Activated naive CD8-positive, alpha-beta T cell treated with anti-CD3 and anti-CD28 coated beads, Interleukin-2, amount 10 ng/mL, durations not matched to agents 7 days and 5 days (primary cell): ENCODE data around the gene LDLRAD3. TPM values are rescaled to one million over a fixed set of nuclear protein-coding genes. Genes with fewer than 3 reads are reported as not detected.

ENCODE experiments used
- ATAC-seq: fragments of 150-1000 bp; cut with Tn5 transposase; one replicate; pipeline ENCODE4 v1.10.0; 2021; ENCODE audit warnings: low read depth, moderate library complexity
- POLR2A ChIA-PET: fragments of 350-600 bp; sonication (Branson Sonifier 250); formaldehyde crosslinking; loops from one replicate; lab custom pipeline; 2021; ENCODE audit warnings: antibody characterized with exemption; lab: Charles Lee
- DNase-seq: peaks from one replicate; pipeline ENCODE4 v3.0.0; 2021
- H3K27ac Mint-ChIP-seq: one replicate; pipeline ENCODE4 v1.8.0; 2022; ENCODE audit warnings: mild to moderate bottlenecking, mixed read lengths
- H3K27me3 Mint-ChIP-seq: one replicate; pipeline ENCODE4 v1.8.0; 2022; ENCODE audit warnings: mild to moderate bottlenecking, moderate library complexity, mixed read lengths
- H3K36me3 Mint-ChIP-seq: one replicate; pipeline ENCODE4 v1.8.0; 2021; ENCODE audit warnings: mild to moderate bottlenecking, mixed read lengths
- H3K4me1 Mint-ChIP-seq: one replicate; pipeline ENCODE4 v1.8.0; 2021; ENCODE audit warnings: mixed read lengths
- H3K4me3 Mint-ChIP-seq: one replicate; pipeline ENCODE4 v1.8.0; 2022; ENCODE audit warnings: mild to moderate bottlenecking, moderate library complexity, mixed read lengths
- H3K9me3 Mint-ChIP-seq: one replicate; pipeline ENCODE4 v1.8.0; 2021; ENCODE audit warnings: mixed read lengths
- total RNA-seq, 2 experiments: library from RNA; stranded (reverse); gene quantifications; one replicate each; pipeline ENCODE4 v1.2.3, GENCODE V29; 2021

Gene LDLRAD3
- total RNA-seq, 2 experiments from 2014 or later, result 0.09 TPM; not detected in 1

DNA sequence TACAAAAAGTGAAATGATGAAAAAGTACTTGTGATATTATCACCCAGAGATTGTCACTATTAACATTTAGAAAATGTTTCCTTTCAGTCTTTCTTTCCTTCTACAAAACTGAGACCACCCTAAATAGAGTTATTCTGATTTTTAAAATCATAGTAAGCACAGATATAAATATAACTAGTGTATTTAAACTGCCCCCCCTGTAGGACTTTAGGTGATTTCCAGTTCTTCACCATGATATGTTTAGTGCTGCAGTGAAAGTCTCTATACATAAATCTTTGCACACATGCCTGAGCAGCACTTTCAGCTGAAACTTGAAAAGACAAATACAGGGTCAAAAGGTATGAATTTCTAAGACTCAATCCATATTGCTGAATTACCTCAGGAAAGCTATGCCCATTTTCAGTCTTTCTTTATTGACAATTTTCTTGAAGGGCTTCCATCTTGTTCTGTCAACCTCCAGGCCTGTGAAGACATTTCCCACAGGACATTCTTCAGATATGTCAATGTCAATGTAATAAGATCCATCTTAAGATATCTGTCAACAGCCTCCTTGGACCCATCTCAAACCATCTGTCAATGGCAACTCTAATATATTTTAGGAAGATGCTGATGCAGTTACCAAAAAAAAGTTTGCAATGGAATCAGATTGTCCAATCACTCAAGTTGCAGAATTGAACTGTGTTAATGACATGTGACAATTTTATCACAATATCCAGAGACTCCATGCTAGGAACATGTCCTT, 30.8 kb upstream of the LDLRAD3 start:
- peaks cover 6% of the 10 kb centered on the region for H3K27me3 Mint-ChIP-seq

DNA sequence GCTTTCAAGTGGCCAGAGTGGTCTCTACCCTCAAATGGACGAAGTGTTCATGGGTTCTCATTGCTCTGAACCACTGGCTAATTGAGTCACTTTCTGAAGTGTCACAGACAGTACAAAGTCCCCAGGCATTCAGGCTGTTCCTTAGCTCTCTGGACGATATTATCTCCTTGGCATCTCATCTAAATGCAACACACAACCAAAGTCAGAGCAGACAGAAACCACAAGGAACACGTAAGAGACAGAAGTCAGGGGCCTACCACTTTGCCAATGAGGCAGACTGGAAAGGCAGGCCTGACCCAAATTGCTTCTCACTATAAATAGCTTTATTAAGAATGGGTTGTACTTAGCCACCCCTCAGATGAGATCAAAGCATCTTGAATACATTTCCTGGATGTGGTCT, 29.0 kb upstream of the LDLRAD3 start:
- ATAC-seq (no peak), DNase-seq (no peak)
- no peaks in the 10 kb centered on the region for H3K9me3 Mint-ChIP-seq
- no peak overlapping the region for H3K4me3 Mint-ChIP-seq
- H3K27me3 Mint-ChIP-seq, result peaks cover 6% of the 10 kb centered on the region
- H3K36me3 Mint-ChIP-seq, result no peaks in the 10 kb centered on the region
- no peaks in the 10 kb centered on the region for H3K4me1 Mint-ChIP-seq
- POLR2A ChIA-PET, result no interaction called here
- no peak overlapping the region for H3K27ac Mint-ChIP-seq

More for the DNA sequence above, 30.8 kb upstream of the LDLRAD3 start:
- DNase-seq (no peak), ATAC-seq (no peak)
- no peaks in the 10 kb centered on the region for H3K9me3 Mint-ChIP-seq
- H3K4me1 Mint-ChIP-seq, result no peaks in the 10 kb centered on the region
- no peaks in the 10 kb centered on the region for H3K36me3 Mint-ChIP-seq
- H3K27ac Mint-ChIP-seq, result no peak overlapping the region
- no peak overlapping the region for H3K4me3 Mint-ChIP-seq
- POLR2A ChIA-PET, result no interaction called here

DNA sequence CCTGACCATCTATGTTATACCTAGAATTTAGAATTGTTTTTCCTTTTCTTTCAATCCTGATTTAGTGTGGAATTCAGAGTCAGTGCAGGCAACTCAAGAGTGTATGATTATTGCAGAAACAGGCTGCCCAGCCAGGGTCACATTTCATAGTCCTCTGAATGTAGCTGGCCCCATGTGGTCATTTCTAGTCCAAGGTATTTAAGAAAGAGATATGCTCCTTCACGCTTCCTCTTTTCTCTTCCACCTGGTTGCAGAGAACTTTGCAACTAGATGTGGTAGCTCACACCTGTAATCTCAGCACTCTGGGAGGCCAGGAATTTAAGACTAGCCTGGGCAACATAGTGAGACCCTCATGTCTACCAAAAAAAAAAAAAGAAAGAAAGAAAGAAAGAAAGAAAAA, 27.6 kb upstream of the LDLRAD3 start:
- Mint-ChIP-seq H3K4me3 (no peak overlapping the region), H3K27ac (no peak overlapping the region), H3K4me1 (no peaks in the 10 kb centered on the region), H3K9me3 (no peaks in the 10 kb centered on the region), H3K36me3 (no peaks in the 10 kb centered on the region), H3K27me3 (peaks cover 3% of the 10 kb centered on the region)
- DNase-seq (no peak), ATAC-seq (no peak)
- POLR2A ChIA-PET, result no interaction called here

DNA sequence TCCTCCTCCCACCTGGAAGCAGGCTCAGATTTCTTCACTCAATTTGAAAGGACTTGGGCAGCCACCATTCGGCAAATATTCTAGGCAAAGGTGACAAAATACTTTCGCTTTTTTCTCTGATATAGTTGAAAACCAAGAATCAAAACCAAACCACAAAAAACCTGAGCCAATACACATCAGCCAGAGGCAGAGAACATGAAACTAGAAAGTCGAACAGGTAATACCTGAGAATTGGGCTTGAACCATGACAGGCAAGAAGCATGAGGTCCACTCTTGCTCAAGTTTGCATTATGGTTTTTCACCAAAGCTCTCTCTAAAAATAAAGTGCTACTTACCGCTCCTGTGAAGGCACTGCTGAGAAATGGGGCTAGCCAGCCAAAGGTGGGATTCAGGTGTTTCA, 26.2 kb upstream of the LDLRAD3 start:
- no peaks in the 10 kb centered on the region for H3K9me3 Mint-ChIP-seq
- H3K4me1 Mint-ChIP-seq, result no peaks in the 10 kb centered on the region
- H3K4me3 Mint-ChIP-seq, result no peak overlapping the region
- no peak overlapping the region for H3K27ac Mint-ChIP-seq
- H3K27me3 Mint-ChIP-seq, result peaks cover 3% of the 10 kb centered on the region
- DNase-seq, result no peak
- H3K36me3 Mint-ChIP-seq, result no peaks in the 10 kb centered on the region
- POLR2A ChIA-PET, result no interaction called here
- ATAC-seq, result no peak

DNA sequence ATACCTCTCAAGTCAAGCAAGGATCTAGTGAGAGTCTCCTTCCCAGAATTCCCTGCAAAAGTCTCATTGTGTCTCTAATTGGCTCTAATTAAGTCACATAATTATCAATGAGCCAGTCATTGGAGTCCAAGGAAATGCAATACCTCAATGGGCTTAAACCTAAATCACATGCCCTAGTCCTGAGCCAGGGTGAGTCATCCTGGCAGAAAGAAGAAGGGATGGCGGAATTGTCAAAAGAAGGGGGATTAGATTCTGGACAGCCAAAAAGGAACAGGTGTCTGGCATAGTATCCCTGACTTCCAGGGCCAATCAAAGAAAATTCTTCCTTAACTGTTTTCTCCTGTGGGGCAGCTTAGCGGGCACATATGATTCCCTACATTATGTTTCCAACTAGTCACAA, 25.1 kb upstream of the LDLRAD3 start:
- Mint-ChIP-seq H3K27me3 (peaks cover 3% of the 10 kb centered on the region), H3K27ac (no peak overlapping the region), H3K4me3 (no peak overlapping the region), H3K9me3 (no peaks in the 10 kb centered on the region), H3K36me3 (no peaks in the 10 kb centered on the region), H3K4me1 (no peaks in the 10 kb centered on the region)
- ATAC-seq (no peak), DNase-seq (no peak)
- POLR2A ChIA-PET, result no interaction called here

DNA sequence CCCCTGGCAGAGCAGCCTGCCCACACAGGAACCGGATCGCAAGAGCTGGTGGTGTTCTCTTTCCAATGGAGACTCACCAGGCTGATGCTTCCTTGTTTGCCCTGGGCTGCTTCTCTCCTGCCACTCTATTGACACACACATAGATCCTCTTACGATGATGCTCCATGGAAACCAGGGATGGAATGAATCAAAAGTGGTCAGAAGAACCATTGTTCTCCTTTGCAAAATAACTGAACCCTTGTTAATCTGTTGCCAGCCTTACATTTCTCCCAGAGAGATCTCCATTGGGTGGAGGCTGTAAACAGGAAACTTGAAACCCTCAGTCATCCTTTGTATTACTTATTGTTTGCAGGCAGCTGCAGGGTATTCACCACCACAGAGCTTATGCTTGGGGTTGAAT, 24.6 kb upstream of the LDLRAD3 start:
- no peak for DNase-seq
- Mint-ChIP-seq H3K9me3 (no peaks in the 10 kb centered on the region), H3K4me3 (no peak overlapping the region), H3K4me1 (no peaks in the 10 kb centered on the region), H3K27me3 (peaks cover 3% of the 10 kb centered on the region), H3K27ac (no peak overlapping the region), H3K36me3 (no peaks in the 10 kb centered on the region)
- ATAC-seq, result no peak
- POLR2A ChIA-PET, result no interaction called here

DNA sequence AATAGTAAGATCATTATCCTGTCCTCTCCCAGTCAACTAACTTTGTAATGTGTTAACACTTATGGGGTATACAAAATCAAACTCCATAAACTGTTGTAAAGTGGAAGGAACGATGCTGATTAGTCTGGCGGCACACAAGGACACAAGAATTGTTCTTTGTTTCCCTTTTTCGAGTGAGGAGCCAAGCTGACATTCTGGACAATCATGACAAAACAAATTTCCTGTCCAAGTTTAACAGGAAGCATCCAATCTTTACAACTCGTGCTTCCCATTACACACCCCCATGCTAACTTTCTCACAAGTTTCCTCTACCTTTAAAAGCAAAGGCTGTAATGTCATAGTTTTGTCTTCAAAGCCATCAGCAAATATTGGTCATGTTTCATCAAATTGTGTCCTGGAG, 20.4 kb upstream of the LDLRAD3 start:
- Mint-ChIP-seq H3K27me3 (no peaks in the 10 kb centered on the region), H3K4me3 (no peak overlapping the region), H3K27ac (no peak overlapping the region), H3K4me1 (no peaks in the 10 kb centered on the region), H3K36me3 (no peaks in the 10 kb centered on the region), H3K9me3 (no peaks in the 10 kb centered on the region)
- DNase-seq (no peak), ATAC-seq (no peak)
- POLR2A ChIA-PET, result no interaction called here

DNA sequence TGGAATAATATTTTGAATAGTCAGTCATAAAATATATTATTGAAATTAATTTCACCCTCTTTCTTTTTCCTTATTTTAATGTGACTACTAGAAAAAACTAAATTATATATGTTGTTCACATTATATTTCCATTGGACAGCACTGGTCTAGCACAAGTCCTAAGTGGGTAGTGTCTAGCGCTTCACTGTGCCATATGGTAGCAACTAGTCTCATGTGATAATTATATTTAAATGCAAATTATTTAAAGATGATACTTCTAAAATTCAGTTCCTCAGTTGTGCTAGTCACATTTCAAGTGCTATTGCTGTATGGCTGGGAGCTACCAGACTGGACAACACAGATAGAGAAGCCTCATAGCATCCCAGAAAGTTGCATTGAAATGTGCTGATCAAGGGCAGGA, 19.1 kb upstream of the LDLRAD3 start:
- Mint-ChIP-seq H3K9me3 (no peaks in the 10 kb centered on the region), H3K4me3 (no peak overlapping the region), H3K27ac (no peak overlapping the region), H3K36me3 (no peaks in the 10 kb centered on the region), H3K27me3 (no peaks in the 10 kb centered on the region), H3K4me1 (no peaks in the 10 kb centered on the region)
- POLR2A ChIA-PET, result no interaction called here
- DNase-seq, result no peak
- ATAC-seq, result no peak

DNA sequence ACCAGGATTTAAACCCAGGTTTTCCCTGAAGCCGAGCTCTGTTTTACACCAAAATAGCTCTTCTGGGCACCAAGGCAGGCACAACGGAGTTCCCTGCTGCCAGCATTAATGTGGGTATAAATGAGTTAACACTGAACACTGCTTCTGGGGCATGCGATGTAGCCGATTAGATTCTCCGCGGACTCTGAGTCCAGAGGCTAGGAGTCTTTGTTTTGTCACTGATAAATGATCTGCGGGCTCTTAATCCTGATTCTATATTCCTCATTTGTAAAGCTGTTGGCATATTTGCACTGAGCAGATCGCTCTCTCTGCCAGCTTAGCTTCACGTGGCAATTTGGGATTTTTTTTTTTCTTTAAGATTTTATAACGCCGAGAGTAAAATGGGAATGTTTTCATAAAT, 16.8 kb upstream of the LDLRAD3 start:
- Mint-ChIP-seq H3K27me3 (peaks cover 3% of the 10 kb centered on the region), H3K4me1 (no peaks in the 10 kb centered on the region), H3K27ac (no peak overlapping the region), H3K4me3 (no peak overlapping the region), H3K9me3 (no peaks in the 10 kb centered on the region), H3K36me3 (no peaks in the 10 kb centered on the region)
- ATAC-seq (no peak), DNase-seq (no peak)
- POLR2A ChIA-PET, result no interaction called here

DNA sequence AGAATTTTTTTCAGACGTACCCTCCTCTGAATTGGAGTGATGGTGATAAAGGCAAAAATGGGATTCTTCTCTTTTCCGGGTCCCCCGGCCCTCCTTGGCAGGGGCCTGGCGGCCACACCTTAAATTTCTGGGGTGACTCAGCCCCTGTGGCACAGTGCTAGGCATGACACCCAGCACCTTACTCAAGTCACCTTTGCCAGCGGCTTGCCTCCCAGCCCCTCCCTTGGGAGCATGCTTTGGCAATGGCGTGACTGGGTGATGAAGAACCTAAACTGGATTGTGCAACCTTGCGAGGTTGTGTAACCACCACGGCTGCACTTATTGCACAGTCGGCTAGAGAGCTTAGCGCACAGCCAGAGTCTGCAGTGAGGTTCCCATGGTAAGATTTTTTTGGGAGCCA, 16.2 kb upstream of the LDLRAD3 start:
- no peaks in the 10 kb centered on the region for H3K9me3 Mint-ChIP-seq
- no peak for DNase-seq
- POLR2A ChIA-PET, result no interaction called here
- H3K4me3 Mint-ChIP-seq, result no peak overlapping the region
- H3K27ac Mint-ChIP-seq, result no peak overlapping the region
- H3K4me1 Mint-ChIP-seq, result no peaks in the 10 kb centered on the region
- no peak for ATAC-seq
- H3K36me3 Mint-ChIP-seq, result no peaks in the 10 kb centered on the region
- H3K27me3 Mint-ChIP-seq, result peaks cover 4% of the 10 kb centered on the region

DNA sequence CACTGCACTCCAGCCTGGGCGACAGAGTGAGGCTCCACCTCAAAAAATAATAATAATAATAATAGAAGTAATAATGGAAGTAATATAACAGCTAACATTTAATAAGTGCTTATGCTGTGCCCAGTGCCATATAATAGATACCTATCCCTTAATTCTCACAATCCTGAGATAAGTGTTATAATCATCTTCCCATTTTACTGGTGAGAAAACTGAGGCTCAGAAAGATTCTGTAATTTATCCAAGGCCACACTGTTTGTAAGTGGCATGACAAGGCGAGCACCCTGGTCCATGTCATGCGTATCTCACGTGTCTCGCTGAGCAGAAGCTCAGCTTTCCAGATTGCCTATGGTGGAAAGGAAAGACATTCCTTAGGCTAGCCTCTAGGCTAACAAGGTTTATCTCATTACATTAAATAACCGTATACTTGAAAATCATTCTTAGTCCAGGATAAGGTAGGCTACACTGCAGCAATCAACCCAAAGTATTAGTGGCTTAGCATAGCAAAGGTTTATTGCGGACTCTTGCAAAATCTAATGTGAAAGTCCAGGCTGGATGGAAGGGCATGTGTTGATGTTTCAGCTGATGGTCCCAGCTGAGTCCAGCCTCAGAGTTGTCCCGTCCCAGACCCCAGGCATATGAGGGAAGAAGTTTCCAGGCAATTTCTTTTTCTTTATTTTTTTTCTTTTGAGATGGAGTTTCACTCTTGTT, 15.0 kb upstream of the LDLRAD3 start:
- Mint-ChIP-seq H3K27ac (no peak overlapping the region), H3K36me3 (no peaks in the 10 kb centered on the region), H3K9me3 (no peaks in the 10 kb centered on the region), H3K4me3 (no peak overlapping the region), H3K27me3 (peaks cover 4% of the 10 kb centered on the region), H3K4me1 (no peaks in the 10 kb centered on the region)
- no peak for DNase-seq
- ATAC-seq, result no peak
- POLR2A ChIA-PET, result no interaction called here

DNA sequence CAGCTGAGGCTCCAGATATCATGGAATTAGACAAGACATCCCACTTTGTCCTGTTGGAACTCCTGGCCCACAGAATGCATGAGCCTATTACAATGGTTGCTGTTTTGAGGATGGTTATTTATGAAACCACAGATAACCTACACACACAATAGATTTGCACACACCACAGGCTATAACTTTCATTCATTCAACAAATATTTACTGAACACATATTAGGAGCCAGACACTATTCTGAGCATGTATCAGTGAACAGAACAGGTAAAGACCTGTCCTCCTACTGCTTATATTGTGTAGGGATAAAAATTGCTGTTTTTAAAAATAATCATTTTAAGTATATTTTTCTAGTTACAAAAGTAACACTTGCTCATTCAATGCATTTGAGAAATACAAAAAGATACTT, 13.4 kb upstream of the LDLRAD3 start:
- Mint-ChIP-seq H3K27me3 (peaks cover 6% of the 10 kb centered on the region), H3K9me3 (no peaks in the 10 kb centered on the region), H3K27ac (no peak overlapping the region), H3K4me3 (no peak overlapping the region), H3K36me3 (no peaks in the 10 kb centered on the region), H3K4me1 (no peaks in the 10 kb centered on the region)
- ATAC-seq (no peak), DNase-seq (no peak)
- POLR2A ChIA-PET, result no interaction called here

DNA sequence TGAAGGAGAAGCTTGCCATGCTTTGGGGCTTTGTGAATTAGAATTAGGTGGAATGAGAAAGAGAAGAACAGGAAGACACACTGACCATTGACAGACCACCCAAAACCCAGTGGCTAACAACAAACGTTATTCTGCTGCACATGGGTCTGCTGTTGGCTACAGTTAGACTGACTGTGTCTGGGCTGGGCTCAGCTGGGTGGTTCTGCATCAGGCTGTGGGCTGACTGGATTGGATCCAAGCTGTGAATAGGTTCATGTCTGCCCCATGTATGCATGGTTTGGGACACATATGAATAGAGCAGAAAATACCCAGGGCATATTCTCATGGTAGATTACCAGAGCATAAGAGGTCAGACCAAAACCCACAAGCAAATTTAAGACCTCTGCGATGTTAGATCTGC, 11.7 kb upstream of the LDLRAD3 start:
- ATAC-seq, result no peak
- Mint-ChIP-seq H3K36me3 (no peaks in the 10 kb centered on the region), H3K4me3 (no peak overlapping the region), H3K9me3 (no peaks in the 10 kb centered on the region), H3K27me3 (peaks cover 6% of the 10 kb centered on the region), H3K4me1 (no peaks in the 10 kb centered on the region), H3K27ac (no peak overlapping the region)
- no peak for DNase-seq
- POLR2A ChIA-PET, result no interaction called here

DNA sequence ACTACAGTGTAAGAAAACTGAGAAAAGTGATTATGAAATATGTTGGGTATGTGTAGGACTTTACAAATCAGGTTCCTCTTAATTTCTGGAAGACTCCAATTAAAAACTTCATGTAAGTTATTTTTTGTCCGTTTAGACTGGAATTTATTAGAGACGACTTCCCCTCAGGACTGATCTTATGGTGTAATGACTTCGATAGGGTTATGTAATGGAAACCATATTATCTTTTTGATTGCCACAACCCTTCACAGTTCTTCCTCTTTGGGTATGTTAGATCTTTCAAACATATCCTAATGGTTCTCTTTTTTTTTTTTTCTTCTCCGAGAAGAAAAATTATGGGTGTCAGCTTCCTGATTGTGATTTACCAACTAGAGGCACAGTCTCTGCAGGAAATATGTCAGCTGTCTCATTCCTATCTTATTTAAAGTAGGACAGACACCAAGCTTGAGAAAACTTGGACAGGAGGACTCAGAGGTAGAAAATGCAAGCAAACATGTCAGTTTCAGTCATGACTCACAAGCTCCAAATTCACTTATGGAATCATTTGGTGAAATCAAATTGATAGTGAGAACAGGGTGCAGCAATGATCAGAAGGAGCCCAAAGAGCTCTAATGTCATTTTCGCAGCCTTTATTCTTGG, 11.1 kb upstream of the LDLRAD3 start:
- no peaks in the 10 kb centered on the region for H3K4me1 Mint-ChIP-seq
- POLR2A ChIA-PET, result no interaction called here

More for the DNA sequence above, 11.1 kb upstream of the LDLRAD3 start:
- Mint-ChIP-seq H3K36me3 (no peaks in the 10 kb centered on the region), H3K4me3 (no peak overlapping the region), H3K9me3 (no peaks in the 10 kb centered on the region), H3K27me3 (peaks cover 9% of the 10 kb centered on the region), H3K27ac (no peak overlapping the region)
- DNase-seq (no peak), ATAC-seq (no peak)
